Measurements from ENCODE around the gene SLC45A3. TPM values are rescaled to one million over a fixed set of nuclear protein-coding genes. Genes with fewer than 3 reads are reported as not detected.

Gene SLC45A3
- total RNA-seq, 4 donors from 2014 or later: 12.2 to 29.1 (median 17.0) TPM

DNA sequence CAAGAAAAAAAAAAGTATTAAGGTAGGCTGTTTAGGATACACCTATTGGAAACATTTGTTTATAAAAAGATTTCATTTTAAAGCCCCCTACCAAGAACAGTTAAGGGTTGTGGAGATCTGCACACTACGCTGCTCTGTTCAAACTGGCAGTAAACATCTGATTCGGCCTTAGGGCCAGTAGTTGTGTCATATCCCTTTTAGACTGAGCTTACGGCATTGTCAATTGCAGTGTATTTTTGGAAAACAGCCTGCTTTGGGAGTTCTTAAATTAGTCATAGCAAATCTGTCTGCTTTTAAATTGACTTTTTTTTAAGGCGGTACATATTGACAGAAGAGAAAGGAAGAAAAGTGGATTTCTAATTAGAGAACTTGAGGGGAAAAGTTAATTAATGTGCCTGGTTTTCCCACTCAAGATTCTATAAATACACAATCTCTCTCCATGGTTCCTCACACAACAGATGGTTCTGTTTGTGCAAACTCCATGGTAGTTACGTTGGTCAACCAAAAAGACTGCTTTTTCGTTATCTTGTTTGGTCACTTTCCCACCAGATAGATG lies 46.8 kb downstream of the SLC45A3 start:
- peaks cover 12 to 32% (median 26%) of the 10 kb centered on the region in 4 donors for H3K4me1 ChIP-seq
- no peaks in the 10 kb centered on the region for H3K9me3 ChIP-seq
- WGBS, 2 donors (ENCODE audit: low coverage in 1 of 2): 62 to 68% methylated on average over 6 of the region's 6 CpGs
- intact Hi-C loops (cut with DNase I; ENCODE audit: low total_unique reads): loop anchor here (10.0 kb wide), 1 partner anchor 49 kb away; no protein-coding TSS in a partner anchor
- DNase-seq: no peak
- in situ Hi-C loops (cut with MboI; ENCODE audit: low pct_ligation_motif_present in 1 of 4, low pct_unique_long_range_greater_than_20kb in 1 of 4, low sequenced_read_pairs in 3 of 4): no loop called here
- H3K4me3 ChIP-seq: no peak overlapping the region
- TF ChIP-seq EP300 (IDR thresholded peaks at IDR 0.05; ENCODE audit: low read depth) (no peak), POLR2AphosphoS5 (IDR thresholded peaks at IDR 0.05) (no peak), POLR2A (IDR thresholded peaks at IDR 0.05) (no peak)
- TF ChIP-seq, protein P1, sequence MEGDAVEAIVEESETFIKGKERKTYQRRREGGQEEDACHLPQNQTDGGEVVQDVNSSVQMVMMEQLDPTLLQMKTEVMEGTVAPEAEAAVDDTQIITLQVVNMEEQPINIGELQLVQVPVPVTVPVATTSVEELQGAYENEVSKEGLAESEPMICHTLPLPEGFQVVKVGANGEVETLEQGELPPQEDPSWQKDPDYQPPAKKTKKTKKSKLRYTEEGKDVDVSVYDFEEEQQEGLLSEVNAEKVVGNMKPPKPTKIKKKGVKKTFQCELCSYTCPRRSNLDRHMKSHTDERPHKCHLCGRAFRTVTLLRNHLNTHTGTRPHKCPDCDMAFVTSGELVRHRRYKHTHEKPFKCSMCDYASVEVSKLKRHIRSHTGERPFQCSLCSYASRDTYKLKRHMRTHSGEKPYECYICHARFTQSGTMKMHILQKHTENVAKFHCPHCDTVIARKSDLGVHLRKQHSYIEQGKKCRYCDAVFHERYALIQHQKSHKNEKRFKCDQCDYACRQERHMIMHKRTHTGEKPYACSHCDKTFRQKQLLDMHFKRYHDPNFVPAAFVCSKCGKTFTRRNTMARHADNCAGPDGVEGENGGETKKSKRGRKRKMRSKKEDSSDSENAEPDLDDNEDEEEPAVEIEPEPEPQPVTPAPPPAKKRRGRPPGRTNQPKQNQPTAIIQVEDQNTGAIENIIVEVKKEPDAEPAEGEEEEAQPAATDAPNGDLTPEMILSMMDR (IDR thresholded peaks at IDR 0.05): no peak
- no peaks in the 10 kb centered on the region for H3K27me3 ChIP-seq
- H3K36me3 ChIP-seq: no peaks in the 10 kb centered on the region
- peak overlapping the region in 1 of 4 donors; percentile 99 for H3K27ac ChIP-seq

DNA sequence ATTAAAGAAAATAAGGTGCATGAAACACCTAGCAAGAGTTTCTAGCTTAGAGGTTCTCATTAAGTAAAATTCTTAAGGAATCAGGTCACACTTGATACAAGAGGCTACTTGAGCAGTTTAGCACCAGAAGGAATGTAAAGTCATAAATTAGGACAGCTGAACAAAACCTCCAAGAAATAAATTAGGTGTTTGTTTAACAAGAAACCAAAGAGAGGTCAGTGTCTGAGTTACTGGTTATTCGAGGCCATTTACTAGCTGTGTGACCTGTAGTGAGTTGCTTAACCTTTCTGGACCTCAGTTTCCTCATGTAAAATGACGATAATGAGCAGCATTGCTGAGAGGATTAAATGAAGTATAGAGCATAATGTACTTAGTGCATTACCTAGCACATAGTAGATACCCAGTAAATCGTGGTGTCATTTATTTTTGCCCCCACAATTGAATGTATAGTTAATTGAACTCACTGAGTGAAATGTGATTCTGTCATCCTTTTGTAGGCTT lies 47.6 kb downstream of the SLC45A3 start:
- TF ChIP-seq, protein P1 (IDR thresholded peaks at IDR 0.05): no peak
- TF ChIP-seq EP300 (IDR thresholded peaks at IDR 0.05; ENCODE audit: low read depth) (no peak), POLR2AphosphoS5 (IDR thresholded peaks at IDR 0.05) (no peak), POLR2A (IDR thresholded peaks at IDR 0.05) (no peak)
- WGBS, 2 donors (ENCODE audit: low coverage in 1 of 2): 62 to 63% methylated on average over 3 of the region's 3 CpGs
- DNase-seq: no peak
- Histone ChIP-seq H3K36me3 (no peaks in the 10 kb centered on the region), H3K4me1 (peaks cover 12 to 35% (median 27%) of the 10 kb centered on the region in 4 donors), H3K27ac (peak overlapping the region; percentile 97 to 100 (median 99)), H3K9me3 (no peaks in the 10 kb centered on the region), H3K4me3 (peak overlapping the region in 3 of 4 donors; percentile 76 to 97 (median 79)), H3K27me3 (no peaks in the 10 kb centered on the region)
- in situ Hi-C loops (cut with MboI; ENCODE audit: low pct_ligation_motif_present in 1 of 4, low pct_unique_long_range_greater_than_20kb in 1 of 4, low sequenced_read_pairs in 3 of 4) (no loop called here), intact Hi-C loops (cut with DNase I; ENCODE audit: low total_unique reads) (loop anchor here (10.0 kb wide), 1 partner anchor 48 kb away; no protein-coding TSS in a partner anchor)

DNA sequence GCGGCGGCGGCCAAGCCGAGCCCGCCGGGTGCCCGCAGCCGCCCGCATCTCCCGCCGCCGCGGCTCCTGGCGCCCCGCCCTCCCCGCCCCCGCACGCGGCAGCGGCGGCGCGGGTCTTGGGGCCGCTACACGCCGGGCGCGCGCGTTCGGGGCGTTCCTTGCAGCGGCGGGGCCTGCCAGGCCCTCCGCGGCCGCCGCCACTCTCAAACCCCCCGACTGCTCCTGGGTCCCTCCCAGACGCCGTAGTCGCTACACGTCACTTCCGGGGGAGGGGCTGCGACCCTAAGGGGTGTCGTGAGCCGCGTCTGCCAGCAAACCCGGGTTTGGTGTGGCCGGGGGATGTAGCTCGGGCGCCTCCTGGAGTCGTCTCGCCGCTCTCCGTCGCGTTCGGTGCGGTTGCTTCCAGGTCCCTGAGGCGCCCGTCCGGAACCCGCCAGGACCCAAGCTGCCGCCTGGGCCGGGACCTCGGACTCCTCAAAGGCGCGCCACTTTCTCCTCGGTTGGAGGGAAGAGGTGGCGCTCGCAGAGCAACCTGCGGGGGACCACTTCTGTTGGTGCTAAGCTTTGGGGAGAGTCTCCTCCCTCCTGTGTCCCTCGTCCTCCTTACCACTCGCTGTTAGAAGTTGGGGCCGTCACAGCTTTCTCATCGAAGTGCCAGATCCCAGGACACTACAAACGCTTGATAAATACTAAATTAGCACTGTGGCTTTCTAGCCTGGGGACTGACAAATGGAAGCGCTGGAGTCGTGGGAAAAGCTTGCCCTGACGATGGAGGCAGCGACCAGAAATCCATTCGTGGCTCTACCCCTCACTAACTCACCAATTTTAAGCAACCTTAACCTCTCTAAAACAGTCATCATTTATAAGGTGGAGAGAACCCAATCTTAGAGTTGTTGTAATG lies 48.3 kb downstream of the SLC45A3 start, which contains the start of gene ELK4:
ELK4 (minus strand) TSS at position 244 of the 901 bp plus-strand sequence. CDS start 8,129 bp downstream, outside the sequence.
- Histone ChIP-seq H3K27ac (peak within 1 kb of the TSS; percentile 97 to 100 (median 99)), H3K4me3 (peak within 1 kb of the TSS; percentile 67 to 97 (median 78)), H3K27me3 (no peaks in the 10 kb centered on the region), H3K9me3 (no peaks in the 10 kb centered on the region), H3K4me1 (peaks cover 12 to 40% (median 29%) of the 10 kb centered on the region in 4 donors), H3K36me3 (no peaks in the 10 kb centered on the region)
- DNase-seq: peak; percentile 99
- TF ChIP-seq POLR2AphosphoS5 (IDR thresholded peaks at IDR 0.05): peak; percentile 96 to 98 (median 97)
- no peak for TF ChIP-seq EP300 (IDR thresholded peaks at IDR 0.05; ENCODE audit: low read depth)
- TF ChIP-seq POLR2A (IDR thresholded peaks at IDR 0.05): peak; percentile 91
- TF ChIP-seq, protein P1 (IDR thresholded peaks at IDR 0.05): peak; percentile 64 to 91 (median 77)
- in situ Hi-C loops (cut with MboI; ENCODE audit: low pct_ligation_motif_present in 1 of 4, low pct_unique_long_range_greater_than_20kb in 1 of 4, low sequenced_read_pairs in 3 of 4) (no loop called here), intact Hi-C loops (cut with DNase I; ENCODE audit: low total_unique reads) (loop anchor here (10.0 kb wide), 1 partner anchor 47 kb away; no protein-coding TSS in a partner anchor)
- 1% methylated on average over 37 of the region's 83 CpGs; no CpG with 5 or more reads in 1 of the 2 donors for WGBS, 2 donors (ENCODE audit: low coverage in 1 of 2)

Measured in transverse colon (tissue), 4 donors.